ENCODE results near the gene KCNT2. TPM values are rescaled to one million over a fixed set of nuclear protein-coding genes. Genes with fewer than 3 reads are reported as not detected.

The KCNT2 gene
- total RNA-seq, 1 donor from 2014 or later = 29.8 TPM

GRCh38 chr1:196459383-196459782 is 148.9 kb downstream of the KCNT2 start:
- Histone ChIP-seq H3K9me3 (ENCODE audit: low read depth) (no peaks in the 10 kb centered on the region), H3K79me2 (ENCODE audit: low read depth) (no peaks in the 10 kb centered on the region), H3K4me2 (no peak overlapping the region), H3K36me3 (no peaks in the 10 kb centered on the region), H3F3A (ENCODE audit: low read depth) (peaks cover 4% of the 10 kb centered on the region), H2AFZ (replicated peaks) (no peak overlapping the region), H3K9ac (no peak overlapping the region), H3K4me3 (no peak overlapping the region), H3K4me1 (peaks cover 12% of the 10 kb centered on the region), H3K27me3 (no peaks in the 10 kb centered on the region), H4K20me1 (ENCODE audit: low read depth) (no peaks in the 10 kb centered on the region), H3K27ac (no peak overlapping the region)
- no peak for DNase-seq (ENCODE audit: low spot score)
- Mint-ChIP-seq H3K4me3 (no peak overlapping the region), H3K9me3 (no peaks in the 10 kb centered on the region), H3K27me3 (ENCODE audit: insufficient read depth, low read depth) (no peaks in the 10 kb centered on the region), H3K4me1 (peaks cover 6% of the 10 kb centered on the region), H3K27ac (no peak overlapping the region), H3K36me3 (no peaks in the 10 kb centered on the region)
- TF ChIP-seq EZH2 (IDR thresholded peaks at IDR 0.05) (no peak), CTCF (IDR thresholded peaks at IDR 0.05) (no peak), EZH2phosphoT487 (IDR thresholded peaks at IDR 0.05) (no peak)

GRCh38 chr1:196454792-196455191 is 153.4 kb downstream of the KCNT2 start:
- Mint-ChIP-seq H3K4me3 (no peak overlapping the region), H3K4me1 (peaks cover 12% of the 10 kb centered on the region), H3K9me3 (no peaks in the 10 kb centered on the region), H3K36me3 (no peaks in the 10 kb centered on the region), H3K27ac (no peak overlapping the region), H3K27me3 (ENCODE audit: insufficient read depth, low read depth) (no peaks in the 10 kb centered on the region)
- Histone ChIP-seq H3K9ac (no peak overlapping the region), H4K20me1 (ENCODE audit: low read depth) (no peaks in the 10 kb centered on the region), H3K4me3 (no peak overlapping the region), H3F3A (ENCODE audit: low read depth) (peaks cover 4% of the 10 kb centered on the region), H3K4me1 (peaks cover 12% of the 10 kb centered on the region), H3K79me2 (ENCODE audit: low read depth) (no peaks in the 10 kb centered on the region), H3K27me3 (no peaks in the 10 kb centered on the region), H3K9me3 (ENCODE audit: low read depth) (no peaks in the 10 kb centered on the region), H3K27ac (no peak overlapping the region), H3K36me3 (no peaks in the 10 kb centered on the region), H3K4me2 (no peak overlapping the region), H2AFZ (replicated peaks) (no peak overlapping the region)
- TF ChIP-seq EZH2 (IDR thresholded peaks at IDR 0.05) (no peak), CTCF (IDR thresholded peaks at IDR 0.05) (no peak), EZH2phosphoT487 (IDR thresholded peaks at IDR 0.05) (no peak)
- DNase-seq (ENCODE audit: low spot score) = no peak

GRCh38 chr1:196451103-196451502 is 157.1 kb downstream of the KCNT2 start:
- Histone ChIP-seq H3K9me3 (ENCODE audit: low read depth) (no peaks in the 10 kb centered on the region), H2AFZ (replicated peaks) (no peak overlapping the region), H3K4me3 (no peak overlapping the region), H3K9ac (no peak overlapping the region), H3K27me3 (no peaks in the 10 kb centered on the region), H3K27ac (no peak overlapping the region), H3K4me2 (no peak overlapping the region), H3F3A (ENCODE audit: low read depth) (peaks cover 3% of the 10 kb centered on the region), H3K4me1 (peaks cover 7% of the 10 kb centered on the region), H3K79me2 (ENCODE audit: low read depth) (no peaks in the 10 kb centered on the region), H4K20me1 (ENCODE audit: low read depth) (no peaks in the 10 kb centered on the region), H3K36me3 (no peaks in the 10 kb centered on the region)
- Mint-ChIP-seq H3K27me3 (ENCODE audit: insufficient read depth, low read depth) (no peaks in the 10 kb centered on the region), H3K4me3 (no peak overlapping the region), H3K9me3 (no peaks in the 10 kb centered on the region), H3K27ac (no peak overlapping the region), H3K4me1 (peaks cover 12% of the 10 kb centered on the region), H3K36me3 (no peaks in the 10 kb centered on the region)
- TF ChIP-seq CTCF (IDR thresholded peaks at IDR 0.05) = no peak
- no peak for TF ChIP-seq EZH2 (IDR thresholded peaks at IDR 0.05)
- TF ChIP-seq EZH2phosphoT487 (IDR thresholded peaks at IDR 0.05) = no peak
- DNase-seq (ENCODE audit: low spot score) = no peak

All from neural progenitor cell (in vitro differentiated cells).